ENCODE data around the gene PIGX. TPM values are rescaled to one million over a fixed set of nuclear protein-coding genes. Genes with fewer than 3 reads are reported as not detected.

Gene PIGX
- total RNA-seq, 2 experiments from 2014 or later = 43.7 to 47.1 TPM

- Mint-ChIP-seq H3K36me3 (ENCODE audit: low read depth) (peaks cover 23% of the 10 kb centered on the region), H3K27ac (no peak overlapping the region), H3K4me1 (ENCODE audit: low read depth) (peaks cover 26% of the 10 kb centered on the region), H3K27me3 (no peaks in the 10 kb centered on the region), H3K9me3 (peaks cover 7% of the 10 kb centered on the region), H3K4me3 (no peak overlapping the region)
- no peak for ATAC-seq
- no peak for TF ChIP-seq CTCF (IDR thresholded peaks at IDR 0.05)
- DNase-seq = no peak
- ChIA-PET CTCF (no interaction called here), POLR2A (no interaction called here)
- intact Hi-C loops (cut with micrococcal nuclease) = no loop called here
Measured at GRCh38 chr3:196763179-196763578, 51.0 kb downstream of the PIGX start.

GRCh38 chr3:196765454-196765853 lies 53.3 kb downstream of the PIGX start:
- H3K36me3 Mint-ChIP-seq (ENCODE audit: low read depth) = peaks cover 19% of the 10 kb centered on the region
- peaks cover 7% of the 10 kb centered on the region for H3K9me3 Mint-ChIP-seq
- DNase-seq (no peak), ATAC-seq (no peak)
- H3K27ac Mint-ChIP-seq = no peak overlapping the region
- ChIA-PET CTCF (no interaction called here), POLR2A (no interaction called here)
- peaks cover 25% of the 10 kb centered on the region for H3K4me1 Mint-ChIP-seq (ENCODE audit: low read depth)
- intact Hi-C loops (cut with micrococcal nuclease) = no loop called here
- H3K4me3 Mint-ChIP-seq = no peak overlapping the region
- H3K27me3 Mint-ChIP-seq = no peaks in the 10 kb centered on the region
- no peak for TF ChIP-seq CTCF (IDR thresholded peaks at IDR 0.05)

GRCh38 chr3:196771067-196771466 lies 58.9 kb downstream of the PIGX start:
- H3K4me3 Mint-ChIP-seq = no peak overlapping the region
- POLR2A ChIA-PET = no interaction called here
- H3K27me3 Mint-ChIP-seq = no peaks in the 10 kb centered on the region
- peaks cover 2% of the 10 kb centered on the region for H3K9me3 Mint-ChIP-seq
- CTCF ChIA-PET = no interaction called here
- intact Hi-C loops (cut with micrococcal nuclease) = no loop called here
- no peak overlapping the region for H3K27ac Mint-ChIP-seq
- ATAC-seq = no peak
- DNase-seq = no peak
- TF ChIP-seq CTCF (IDR thresholded peaks at IDR 0.05) = no peak
- peaks cover 53% of the 10 kb centered on the region for H3K4me1 Mint-ChIP-seq (ENCODE audit: low read depth)
- peaks cover 16% of the 10 kb centered on the region for H3K36me3 Mint-ChIP-seq (ENCODE audit: low read depth)

- ChIA-PET POLR2A (interaction anchor here (0.9 kb wide), 1 partner anchor 32 kb away, joined by 3 read pairs; no protein-coding TSS in a partner anchor), CTCF (interaction anchor here (0.6 kb wide), 1 partner anchor 87 kb away, joined by 3 read pairs; no protein-coding TSS in a partner anchor)
- ATAC-seq = no peak
Measured at GRCh38 chr3:196772102-196772501, 59.9 kb downstream of the PIGX start.

GRCh38 chr3:196772897-196773296 lies 60.7 kb downstream of the PIGX start:
- no peak for ATAC-seq
- no peak for DNase-seq
- Mint-ChIP-seq H3K27me3 (no peaks in the 10 kb centered on the region), H3K4me1 (ENCODE audit: low read depth) (peaks cover 67% of the 10 kb centered on the region), H3K9me3 (peaks cover 2% of the 10 kb centered on the region), H3K27ac (no peak overlapping the region), H3K36me3 (ENCODE audit: low read depth) (peaks cover 23% of the 10 kb centered on the region), H3K4me3 (no peak overlapping the region)
- TF ChIP-seq CTCF (IDR thresholded peaks at IDR 0.05) = no peak
- intact Hi-C loops (cut with micrococcal nuclease) = no loop called here
- POLR2A ChIA-PET = interaction anchor here (0.9 kb wide), 1 partner anchor 33 kb away, joined by 3 read pairs; no protein-coding TSS in a partner anchor
- CTCF ChIA-PET = no interaction called here

More at GRCh38 chr3:196772102-196772501, 59.9 kb downstream of the PIGX start:
- Mint-ChIP-seq H3K4me3 (no peak overlapping the region), H3K27ac (no peak overlapping the region), H3K36me3 (ENCODE audit: low read depth) (peaks cover 22% of the 10 kb centered on the region), H3K4me1 (ENCODE audit: low read depth) (peaks cover 62% of the 10 kb centered on the region), H3K27me3 (no peaks in the 10 kb centered on the region), H3K9me3 (peaks cover 2% of the 10 kb centered on the region)
- no peak for TF ChIP-seq CTCF (IDR thresholded peaks at IDR 0.05)
- no peak for DNase-seq
- intact Hi-C loops (cut with micrococcal nuclease) = no loop called here

Measured in activated CD8-positive, alpha-beta T cell treated with anti-CD3 and anti-CD28 coated beads for 36 hours (primary cell).